B cell (primary cell): ENCODE results near the gene ADAP1.
"Not testable (repeated sequence)": the region's sequence is repeated elsewhere in the genome, so short reads cannot be mapped to it uniquely, and the experiment has no call there.

Source experiments
- EZH2 ChIP-seq: IDR thresholded peaks from 2 replicates; pipeline ENCODE4 v1.6.1; 2012; ENCODE audit warnings: borderline replicate concordance, low read depth, mild to moderate bottlenecking, moderate library complexity, low read length; ENCODE audit not compliant: insufficient read depth, poor library complexity, severe bottlenecking
- TF ChIP-seq, protein P1 (sequence below): fragments of 200-600 bp; IDR thresholded peaks from one replicate; pipeline ENCODE4 v1.8.0; 2022; ENCODE audit warnings: antibody characterized with exemption, mild to moderate bottlenecking

DNA sequence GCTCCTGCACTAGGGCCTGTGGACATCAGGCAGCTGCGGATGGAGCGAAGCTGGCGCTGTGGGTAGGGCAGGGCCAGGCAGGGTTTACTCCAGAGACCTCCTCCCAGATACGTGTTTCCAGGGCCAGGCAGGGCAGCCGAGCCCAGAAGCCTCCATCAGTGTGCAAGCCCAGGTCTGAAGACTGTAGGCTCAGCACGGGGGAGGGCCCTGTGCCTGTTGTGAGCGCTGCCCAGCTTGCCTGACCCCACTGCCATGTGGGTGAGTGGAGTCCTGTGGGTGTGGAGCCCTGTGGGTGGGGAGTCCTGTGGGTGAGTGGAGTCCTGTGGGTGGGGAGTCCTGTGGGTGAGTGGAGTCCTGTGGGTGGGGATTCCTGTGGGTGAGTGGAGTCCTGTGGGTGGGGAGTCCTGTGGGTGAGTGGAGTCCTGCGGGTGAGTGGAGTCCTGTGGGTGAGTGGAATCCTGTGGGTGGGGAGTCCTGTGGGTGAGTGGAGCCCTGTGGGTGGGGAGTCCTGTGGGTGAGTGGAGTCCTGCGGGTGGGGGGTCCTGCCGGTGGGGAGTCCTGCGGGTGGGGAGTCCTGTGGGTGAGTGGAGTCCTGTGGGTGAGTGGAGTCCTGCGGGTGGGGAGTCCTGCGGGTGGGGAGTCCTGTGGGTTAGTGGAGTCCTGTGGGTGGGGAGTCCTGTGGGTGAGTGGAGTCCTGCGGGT lies 46.7 kb upstream of the ADAP1 start:
- TF ChIP-seq, protein P1, sequence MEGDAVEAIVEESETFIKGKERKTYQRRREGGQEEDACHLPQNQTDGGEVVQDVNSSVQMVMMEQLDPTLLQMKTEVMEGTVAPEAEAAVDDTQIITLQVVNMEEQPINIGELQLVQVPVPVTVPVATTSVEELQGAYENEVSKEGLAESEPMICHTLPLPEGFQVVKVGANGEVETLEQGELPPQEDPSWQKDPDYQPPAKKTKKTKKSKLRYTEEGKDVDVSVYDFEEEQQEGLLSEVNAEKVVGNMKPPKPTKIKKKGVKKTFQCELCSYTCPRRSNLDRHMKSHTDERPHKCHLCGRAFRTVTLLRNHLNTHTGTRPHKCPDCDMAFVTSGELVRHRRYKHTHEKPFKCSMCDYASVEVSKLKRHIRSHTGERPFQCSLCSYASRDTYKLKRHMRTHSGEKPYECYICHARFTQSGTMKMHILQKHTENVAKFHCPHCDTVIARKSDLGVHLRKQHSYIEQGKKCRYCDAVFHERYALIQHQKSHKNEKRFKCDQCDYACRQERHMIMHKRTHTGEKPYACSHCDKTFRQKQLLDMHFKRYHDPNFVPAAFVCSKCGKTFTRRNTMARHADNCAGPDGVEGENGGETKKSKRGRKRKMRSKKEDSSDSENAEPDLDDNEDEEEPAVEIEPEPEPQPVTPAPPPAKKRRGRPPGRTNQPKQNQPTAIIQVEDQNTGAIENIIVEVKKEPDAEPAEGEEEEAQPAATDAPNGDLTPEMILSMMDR: not testable (repeated sequence)
- TF ChIP-seq EZH2: not testable (repeated sequence)
